Smooth muscle cell (in vitro differentiated cells): ENCODE data around the gene WEE1. TPM values are rescaled to one million over a fixed set of nuclear protein-coding genes. Genes with fewer than 3 reads are reported as not detected.

ENCODE experiments used
- DNase-seq: peaks from one replicate; lab custom pipeline; 2025; ENCODE audit not compliant: unreplicated experiment; lab: John Stamatoyannopoulos, UW
- H2AFZ ChIP-seq: fragments of 200-600 bp; sonication (generic); 2 replicates; pipeline ENCODE4 v1.6.0; 2016; ENCODE audit warnings: antibody characterized with exemption, low read depth, mild to moderate bottlenecking
- H3F3A ChIP-seq: fragments of 200-600 bp; sonication (generic); 2 replicates; pipeline ENCODE4 v1.6.0; 2017; ENCODE audit warnings: antibody characterized with exemption, low read depth
- H3K27ac ChIP-seq: fragments of 200-600 bp; sonication (generic); 2 replicates; pipeline ENCODE4 v1.5.1; 2016; ENCODE audit warnings: low read depth, mild to moderate bottlenecking
- H3K27me3 ChIP-seq: fragments of 200-600 bp; sonication (generic); 2 replicates; pipeline ENCODE4 v1.6.1; 2016; ENCODE audit warnings: low read depth, mild to moderate bottlenecking
- H3K36me3 ChIP-seq: fragments of 200-600 bp; sonication (generic); 2 replicates; pipeline ENCODE4 v1.5.1; 2016; ENCODE audit warnings: low read depth
- H3K4me1 ChIP-seq: fragments of 200-600 bp; sonication (generic); 2 replicates; pipeline ENCODE4 v1.5.1; 2016; ENCODE audit warnings: low read depth
- H3K4me2 ChIP-seq: fragments of 200-600 bp; sonication (generic); 2 replicates; pipeline ENCODE4 v1.6.0; 2016; ENCODE audit warnings: mild to moderate bottlenecking
- H3K4me3 ChIP-seq: fragments of 200-600 bp; sonication (generic); 2 replicates; pipeline ENCODE4 v1.5.1; 2016; ENCODE audit warnings: mild to moderate bottlenecking
- H3K79me2 ChIP-seq: fragments of 200-600 bp; sonication (generic); 2 replicates; pipeline ENCODE4 v1.6.0; 2016; ENCODE audit warnings: low read depth, mild to moderate bottlenecking
- H3K9ac ChIP-seq: fragments of 200-600 bp; sonication (generic); 2 replicates; pipeline ENCODE4 v1.6.0; 2016; ENCODE audit warnings: low read depth
- H3K9me3 ChIP-seq: fragments of 200-600 bp; sonication (generic); replicated peaks from 2 replicates; pipeline ENCODE4 v1.5.1; 2016; ENCODE audit warnings: low read depth
- H4K20me1 ChIP-seq: fragments of 200-600 bp; sonication (generic); 2 replicates; pipeline ENCODE4 v1.6.0; 2016; ENCODE audit warnings: low read depth
- WGBS: methylation state at CpG from one replicate; pipeline ENCODE4 v1.1.7; 2016; ENCODE audit warnings: low lambda C conversion rate; 5-methylcytosine and 5-hydroxymethylcytosine counted together
- polyA plus RNA-seq: library from polyadenylated mRNA; unstranded; fragments of >200 nt; fragmentation: Nextera tagmentation; extraction: Ambion mirVana; gene quantifications from 2 replicates; pipeline ENCODE4 v1.2.1, GENCODE V29; 2016
- total RNA-seq: library from RNA; depleted of rRNA; stranded (reverse); fragments of >200 nt; gene quantifications from 2 replicates; pipeline ENCODE4 v1.2.3, GENCODE V29; 2014
- TF ChIP-seq, protein P1 (sequence below): fragments of 200-600 bp; sonication (generic); IDR thresholded peaks from 2 replicates; pipeline ENCODE4 v1.5.1; 2017; ENCODE audit warnings: borderline replicate concordance, mild to moderate bottlenecking, antibody characterized with exemption; ENCODE audit not compliant: insufficient read depth, poor library complexity, severe bottlenecking

The WEE1 gene
- total and polyA plus RNA-seq, 2 experiments from 2014 or later: 20.8 to 53.3 TPM

DNA sequence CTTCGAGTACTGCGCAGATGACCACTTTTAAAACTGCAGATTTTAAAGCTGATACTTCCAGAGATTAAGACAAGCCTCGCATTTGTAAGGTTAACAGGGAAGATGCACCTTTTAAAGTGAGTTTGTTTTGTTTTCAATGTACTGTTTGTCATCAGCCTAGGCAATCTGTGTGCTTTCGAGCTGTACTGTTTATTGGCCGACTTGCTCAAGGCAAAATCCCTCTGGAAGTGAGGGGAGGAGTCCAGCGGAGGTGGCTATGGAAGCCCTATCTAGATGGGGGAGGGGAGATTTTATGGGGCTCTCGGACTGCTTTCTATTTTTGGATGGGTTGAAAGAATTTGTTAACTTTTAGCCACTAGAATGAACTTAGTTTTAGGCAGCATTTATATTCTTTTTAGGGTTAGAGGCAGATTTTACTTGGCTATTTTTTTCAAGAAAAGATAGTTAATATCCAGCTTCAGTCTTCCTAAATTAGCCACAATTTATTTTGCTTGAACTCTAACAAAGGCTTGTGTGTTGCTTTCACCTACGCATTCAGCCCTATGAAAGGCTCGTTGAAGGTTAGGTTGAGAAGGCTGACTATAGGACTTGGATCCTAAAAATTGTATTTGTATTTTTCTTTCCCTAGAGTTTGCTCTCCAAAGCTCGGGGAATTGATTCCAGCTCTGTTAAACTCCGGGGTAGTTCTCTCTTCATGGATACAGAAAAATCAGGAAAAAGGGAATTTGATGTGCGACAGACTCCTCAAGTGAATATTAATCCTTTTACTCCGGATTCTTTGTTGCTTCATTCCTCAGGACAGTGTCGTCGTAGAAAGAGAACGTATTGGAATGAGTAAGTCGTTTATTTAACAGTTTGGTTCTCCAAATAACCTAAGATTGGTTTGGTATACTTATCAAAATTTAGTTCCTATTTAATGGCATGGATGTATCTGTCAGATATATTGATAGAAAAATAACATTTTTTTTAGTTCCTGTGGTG is 2.1 kb downstream of the WEE1 start:
- Histone ChIP-seq H3K9ac (peak overlapping the region; percentile 88), H3K9me3 (no peaks in the 10 kb centered on the region), H3K4me1 (peaks cover 25% of the 10 kb centered on the region), H4K20me1 (peaks cover 5% of the 10 kb centered on the region), H2AFZ (peak overlapping the region; percentile 81), H3K27me3 (no peaks in the 10 kb centered on the region), H3K27ac (peak overlapping the region; percentile 76), H3F3A (peaks cover 3% of the 10 kb centered on the region), H3K4me3 (peak overlapping the region; percentile 66), H3K79me2 (peaks cover 58% of the 10 kb centered on the region), H3K36me3 (no peaks in the 10 kb centered on the region), H3K4me2 (peak overlapping the region; percentile 91)
- no peak for DNase-seq
- TF ChIP-seq, protein P1, sequence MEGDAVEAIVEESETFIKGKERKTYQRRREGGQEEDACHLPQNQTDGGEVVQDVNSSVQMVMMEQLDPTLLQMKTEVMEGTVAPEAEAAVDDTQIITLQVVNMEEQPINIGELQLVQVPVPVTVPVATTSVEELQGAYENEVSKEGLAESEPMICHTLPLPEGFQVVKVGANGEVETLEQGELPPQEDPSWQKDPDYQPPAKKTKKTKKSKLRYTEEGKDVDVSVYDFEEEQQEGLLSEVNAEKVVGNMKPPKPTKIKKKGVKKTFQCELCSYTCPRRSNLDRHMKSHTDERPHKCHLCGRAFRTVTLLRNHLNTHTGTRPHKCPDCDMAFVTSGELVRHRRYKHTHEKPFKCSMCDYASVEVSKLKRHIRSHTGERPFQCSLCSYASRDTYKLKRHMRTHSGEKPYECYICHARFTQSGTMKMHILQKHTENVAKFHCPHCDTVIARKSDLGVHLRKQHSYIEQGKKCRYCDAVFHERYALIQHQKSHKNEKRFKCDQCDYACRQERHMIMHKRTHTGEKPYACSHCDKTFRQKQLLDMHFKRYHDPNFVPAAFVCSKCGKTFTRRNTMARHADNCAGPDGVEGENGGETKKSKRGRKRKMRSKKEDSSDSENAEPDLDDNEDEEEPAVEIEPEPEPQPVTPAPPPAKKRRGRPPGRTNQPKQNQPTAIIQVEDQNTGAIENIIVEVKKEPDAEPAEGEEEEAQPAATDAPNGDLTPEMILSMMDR: no peak
- WGBS: 2% methylated on average over 17 of the region's 17 CpGs

DNA sequence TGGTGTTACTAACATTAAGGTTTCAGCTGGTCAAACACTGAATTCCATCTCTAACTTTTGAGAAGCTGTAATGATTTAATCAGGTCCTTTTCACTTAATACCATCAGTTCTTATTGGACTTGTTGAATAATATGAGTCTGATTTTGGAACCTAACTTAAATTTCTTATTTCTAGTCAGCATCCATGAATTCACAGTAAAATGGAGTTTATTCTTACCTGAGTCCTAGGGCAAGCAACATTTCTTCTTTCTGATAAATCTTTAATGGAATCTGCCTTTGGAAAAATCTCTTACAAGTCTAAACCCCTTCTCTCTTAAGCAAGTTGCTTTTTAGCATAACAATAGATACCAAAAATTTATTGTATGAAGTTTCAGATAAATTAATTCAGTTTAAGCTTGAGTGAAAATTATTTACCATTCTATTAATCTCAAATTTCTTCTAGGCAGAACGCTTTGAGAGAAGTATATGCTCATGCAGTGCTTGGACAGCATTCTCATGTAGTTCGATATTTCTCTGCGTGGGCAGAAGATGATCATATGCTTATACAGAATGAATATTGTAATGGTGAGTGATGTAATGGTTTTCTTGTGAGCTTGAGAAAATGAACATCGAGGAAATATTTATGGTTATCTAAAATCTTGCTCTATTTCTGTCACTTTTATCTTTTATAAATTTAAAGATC is 3.4 kb downstream of the WEE1 start:
- no peak for DNase-seq
- peak overlapping the region; percentile 66 for H3K4me3 ChIP-seq
- peak overlapping the region; percentile 88 for H3K9ac ChIP-seq
- no peaks in the 10 kb centered on the region for H3K27me3 ChIP-seq
- H2AFZ ChIP-seq: peak overlapping the region; percentile 81
- WGBS: 71% methylated on average over 4 of the region's 4 CpGs
- peaks cover 25% of the 10 kb centered on the region for H3K4me1 ChIP-seq
- H3K27ac ChIP-seq: peak overlapping the region; percentile 76
- peaks cover 62% of the 10 kb centered on the region for H3K79me2 ChIP-seq
- H3F3A ChIP-seq: peaks cover 3% of the 10 kb centered on the region
- H4K20me1 ChIP-seq: peaks cover 5% of the 10 kb centered on the region
- H3K9me3 ChIP-seq: no peaks in the 10 kb centered on the region
- peak overlapping the region; percentile 91 for H3K4me2 ChIP-seq
- TF ChIP-seq, protein P1: no peak
- H3K36me3 ChIP-seq: peaks cover 4% of the 10 kb centered on the region

DNA sequence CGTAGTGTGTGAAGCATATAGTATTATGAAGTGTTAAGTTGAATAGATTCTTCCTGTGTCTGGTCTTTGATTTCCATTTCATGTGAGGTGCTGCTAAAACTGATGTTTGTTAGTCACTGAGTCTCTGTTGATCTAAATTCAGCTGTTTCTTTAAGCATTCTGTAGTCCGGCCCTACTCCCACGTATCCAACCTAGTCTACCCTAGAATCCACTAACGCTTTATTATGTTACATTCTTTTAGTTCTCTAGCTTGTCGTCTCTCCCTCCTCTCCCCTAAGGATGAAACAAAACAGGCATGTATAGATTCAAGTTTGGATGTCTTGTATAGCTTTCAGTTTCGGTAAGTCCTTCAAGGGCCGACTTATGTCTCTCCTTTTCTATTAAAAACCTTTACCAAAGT is 4.1 kb downstream of the WEE1 start:
- no peak for DNase-seq
- Histone ChIP-seq H2AFZ (peak overlapping the region; percentile 67), H3K79me2 (peaks cover 65% of the 10 kb centered on the region), H3K4me1 (peaks cover 25% of the 10 kb centered on the region), H3K4me2 (peak overlapping the region; percentile 91), H3F3A (peaks cover 3% of the 10 kb centered on the region), H3K27me3 (no peaks in the 10 kb centered on the region), H3K27ac (peak overlapping the region; percentile 76), H3K9ac (peak overlapping the region; percentile 88), H3K4me3 (peak overlapping the region; percentile 66), H3K36me3 (peaks cover 4% of the 10 kb centered on the region), H4K20me1 (peaks cover 5% of the 10 kb centered on the region), H3K9me3 (no peaks in the 10 kb centered on the region)
- 35% methylated on average over 7 of the region's 7 CpGs for WGBS
- TF ChIP-seq, protein P1: no peak
